H9 (cell line): ENCODE results near the gene KATNB1. TPM values are rescaled to one million over a fixed set of nuclear protein-coding genes. Genes with fewer than 3 reads are reported as not detected.

Source experiments
- DNase-seq: peaks from one replicate; pipeline ENCODE4 v3.0.0-alpha.2; 2017
- H2AFZ ChIP-seq: one replicate; pipeline ENCODE4 v1.6.1; 2013; ENCODE audit warnings: mild to moderate bottlenecking, low read length, control low read depth, moderate library complexity
- H2AK5ac ChIP-seq: 2 replicates; pipeline ENCODE4 v1.6.1; 2013; ENCODE audit warnings: low read length, control low read depth, mixed read lengths; ENCODE audit not compliant: insufficient read length
- H2BK120ac ChIP-seq: one replicate; pipeline ENCODE4 v1.6.1; 2013; ENCODE audit warnings: low read depth, mild to moderate bottlenecking, low read length, control low read depth, inconsistent platforms; ENCODE audit not compliant: poor library complexity, severe bottlenecking
- H2BK12ac ChIP-seq: 2 replicates; pipeline ENCODE4 v1.6.1; 2013; ENCODE audit warnings: low read length, control low read depth, mixed read lengths, low read depth; ENCODE audit not compliant: insufficient read length
- H2BK15ac ChIP-seq: 2 replicates; pipeline ENCODE4 v1.6.1; 2013; ENCODE audit warnings: low read depth, low read length, control low read depth
- H2BK20ac ChIP-seq: one replicate; pipeline ENCODE4 v1.6.1; 2013; ENCODE audit warnings: low read depth, mild to moderate bottlenecking, low read length, control low read depth, inconsistent platforms; ENCODE audit not compliant: poor library complexity, severe bottlenecking
- H2BK5ac ChIP-seq: 2 replicates; pipeline ENCODE4 v1.6.1; 2013; ENCODE audit warnings: low read length, control low read depth, mixed read lengths; ENCODE audit not compliant: insufficient read length
- H3K14ac ChIP-seq: 2 replicates; pipeline ENCODE4 v1.6.1; 2013; ENCODE audit warnings: low read length, control low read depth; ENCODE audit not compliant: insufficient read depth
- H3K18ac ChIP-seq: 2 replicates; pipeline ENCODE4 v1.6.1; 2013; ENCODE audit warnings: low read depth, mild to moderate bottlenecking, mixed read lengths, low read length, control low read depth; ENCODE audit not compliant: insufficient read length
- H3K23ac ChIP-seq: 2 replicates; pipeline ENCODE4 v1.6.1; 2013; ENCODE audit warnings: low read length, control low read depth, mixed read lengths, low read depth; ENCODE audit not compliant: insufficient read length
- H3K23me2 ChIP-seq: 2 replicates; pipeline ENCODE4 v1.6.1; 2013; ENCODE audit warnings: low read depth, mild to moderate bottlenecking, mixed read lengths, low read length, control low read depth; ENCODE audit not compliant: insufficient read length, poor library complexity, severe bottlenecking
- H3K27ac ChIP-seq: 2 replicates; pipeline ENCODE4 v1.5.1; 2013; ENCODE audit warnings: low read length, control low read depth, mixed read lengths, low read depth; ENCODE audit not compliant: insufficient read length
- H3K27me3 ChIP-seq: 2 replicates; pipeline ENCODE4 v1.6.1; 2013; ENCODE audit warnings: low read length, control low read depth, inconsistent platforms; ENCODE audit not compliant: insufficient read depth
- H3K4ac ChIP-seq: 2 replicates; pipeline ENCODE4 v1.6.1; 2013; ENCODE audit warnings: low read depth, mild to moderate bottlenecking, control low read depth, inconsistent platforms, low read length, moderate library complexity
- H3K4me1 ChIP-seq: 2 replicates; pipeline ENCODE4 v1.6.1; 2013; ENCODE audit warnings: low read length, control low read depth, inconsistent platforms; ENCODE audit not compliant: insufficient read depth
- H3K4me2 ChIP-seq: 2 replicates; pipeline ENCODE4 v1.6.1; 2013; ENCODE audit warnings: low read length, control low read depth, mixed read lengths; ENCODE audit not compliant: insufficient read length, insufficient read depth
- H3K56ac ChIP-seq: 2 replicates; pipeline ENCODE4 v1.6.1; 2013; ENCODE audit warnings: low read depth, mild to moderate bottlenecking, mixed read lengths, low read length, control low read depth; ENCODE audit not compliant: insufficient read length
- H3K79me1 ChIP-seq: 2 replicates; pipeline ENCODE4 v1.6.1; 2013; ENCODE audit warnings: low read depth, mild to moderate bottlenecking, moderate library complexity, low read length, control low read depth, inconsistent platforms; ENCODE audit not compliant: insufficient read depth, poor library complexity, severe bottlenecking
- H3K79me2 ChIP-seq: 2 replicates; pipeline ENCODE4 v1.6.1; 2013; ENCODE audit warnings: low read length, control low read depth, inconsistent platforms; ENCODE audit not compliant: insufficient read depth
- H3K9ac ChIP-seq: 2 replicates; pipeline ENCODE4 v1.6.1; 2013; ENCODE audit warnings: low read length, control low read depth, mixed read lengths; ENCODE audit not compliant: insufficient read length; ENCODE audit errors: extremely low read depth
- H3K9me3 ChIP-seq: one replicate; pipeline ENCODE4 v1.6.1; 2013; ENCODE audit warnings: low read depth, low read length, inconsistent platforms; ENCODE audit not compliant: control insufficient read depth
- H3T11ph ChIP-seq: one replicate; pipeline ENCODE4 v1.6.1; 2013; ENCODE audit warnings: mild to moderate bottlenecking, low read length, control low read depth, inconsistent platforms
- H4K20me1 ChIP-seq: one replicate; pipeline ENCODE4 v1.6.1; 2013; ENCODE audit not compliant: control insufficient read depth, insufficient read length, insufficient read depth
- H4K5ac ChIP-seq: 2 replicates; pipeline ENCODE4 v1.6.1; 2013; ENCODE audit warnings: low read depth, mild to moderate bottlenecking, mixed read lengths, low read length, control low read depth; ENCODE audit not compliant: insufficient read length
- H4K8ac ChIP-seq: replicated peaks from 2 replicates; pipeline ENCODE4 v1.6.1; 2013; ENCODE audit warnings: low read length, control low read depth, mixed read lengths, low read depth; ENCODE audit not compliant: insufficient read length
- H4K91ac ChIP-seq: 2 replicates; pipeline ENCODE4 v1.6.1; 2013; ENCODE audit warnings: low read depth, mild to moderate bottlenecking, moderate library complexity, mixed read lengths, low read length, control low read depth; ENCODE audit not compliant: insufficient read length
- H3K27ac Mint-ChIP-seq, 3 experiments: 2 replicates in 2 of 3; 3 replicates in 1 of 3; pipeline ENCODE4 v1.8.0; 2020 to 2021; ENCODE audit warnings: mixed read lengths in 3 of 3, mild to moderate bottlenecking in 1 of 3, moderate library complexity in 1 of 3
- H3K27me3 Mint-ChIP-seq: 2 replicates; pipeline ENCODE4 v1.8.0; 2021; ENCODE audit warnings: low read depth, mild to moderate bottlenecking, moderate library complexity, mixed read lengths
- H3K36me3 Mint-ChIP-seq, 3 experiments: 2 replicates in 2 of 3; 3 replicates in 1 of 3; pipeline ENCODE4 v1.8.0; 2020 to 2021; ENCODE audit warnings: low read depth in 3 of 3, mixed read lengths in 3 of 3; ENCODE audit not compliant: insufficient read depth in 1 of 3
- H3K4me1 Mint-ChIP-seq, 2 experiments: 2 replicates each; pipeline ENCODE4 v1.8.0; 2020; ENCODE audit warnings: mixed read lengths in 2 of 2
- H3K4me3 Mint-ChIP-seq, 2 experiments: 2 replicates in 1 of 2; 3 replicates in 1 of 2; pipeline ENCODE4 v1.8.0; 2020 to 2021; ENCODE audit warnings: mild to moderate bottlenecking in 2 of 2, mixed read lengths in 2 of 2, moderate library complexity in 1 of 2
- H3K9me3 Mint-ChIP-seq, 2 experiments: 2 replicates in 1 of 2; 3 replicates in 1 of 2; pipeline ENCODE4 v1.8.0; 2020; ENCODE audit warnings: mild to moderate bottlenecking in 2 of 2, mixed read lengths in 2 of 2, moderate library complexity in 1 of 2
- WGBS: extraction: QIAGEN DNeasy Blood & Tissue Kit; methylation state at CpG from one replicate; pipeline ENCODE4 v1.1.7; 2013; ENCODE audit warnings: missing lambda C conversion rate, low lambda C conversion rate, mixed read lengths; ENCODE audit not compliant: insufficient read length; ENCODE audit errors: extremely low coverage; 5-methylcytosine and 5-hydroxymethylcytosine counted together
- total RNA-seq: library from RNA; stranded (reverse); gene quantifications from 2 replicates; pipeline ENCODE4 v1.2.1, GENCODE V29; 2021
- TF ChIP-seq, protein P1 (sequence below): fragments of 200-600 bp; sonication (generic); conservative IDR thresholded peaks from 3 replicates; pipeline ENCODE4 v1.8.0; 2021; ENCODE audit warnings: antibody characterized with exemption, mild to moderate bottlenecking

Gene KATNB1
- total RNA-seq, 1 experiment from 2014 or later, result 29.9 TPM

DNA sequence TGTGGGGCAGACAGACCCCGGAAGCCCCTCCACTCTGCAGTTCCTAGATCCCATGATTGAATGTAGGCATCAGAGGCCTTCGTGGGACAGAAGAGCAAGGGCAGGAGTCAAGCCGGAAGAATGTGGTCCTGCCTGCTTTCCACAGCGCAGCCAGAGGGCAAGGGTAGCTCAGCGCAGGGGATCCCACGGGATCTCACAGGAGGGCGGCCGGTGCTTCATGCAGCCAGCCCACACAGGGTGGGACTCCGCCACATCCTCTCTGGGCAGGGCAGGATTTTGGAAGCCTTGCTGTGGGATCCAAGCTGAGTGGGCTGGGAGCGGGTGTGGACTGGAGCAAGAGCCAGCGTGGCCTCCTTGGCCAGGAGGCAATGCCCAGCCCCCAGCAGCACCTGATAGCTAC lies 13.0 kb downstream of the KATNB1 start:
- H3K4me2 ChIP-seq, result no peak overlapping the region
- H2AK5ac ChIP-seq, result no peak overlapping the region
- H3K23ac ChIP-seq, result no peak overlapping the region
- no peak overlapping the region for H3K9ac ChIP-seq
- H3K27me3 Mint-ChIP-seq, result no peaks in the 10 kb centered on the region; the same call in 1 of the 2 replicates
- H2BK20ac ChIP-seq, result no peak overlapping the region
- no peak overlapping the region; the same call in 1 of the 2 replicates for H3K14ac ChIP-seq
- no peaks in the 10 kb centered on the region for H4K20me1 ChIP-seq
- no peaks in the 10 kb centered on the region for H3K4me1 ChIP-seq
- no peak overlapping the region for H4K91ac ChIP-seq
- H4K5ac ChIP-seq, result no peak overlapping the region
- H3K36me3 Mint-ChIP-seq, result peaks cover 4 to 12% (median 8%) of the 10 kb centered on the region in 3 experiments; a peak in 4 of 7 replicates
- no peak overlapping the region for H4K8ac ChIP-seq
- H3K9me3 ChIP-seq, result no peaks in the 10 kb centered on the region
- H2BK5ac ChIP-seq, result no peak overlapping the region
- H2BK12ac ChIP-seq, result no peak overlapping the region
- no peak overlapping the region for H2AFZ ChIP-seq
- no peaks in the 10 kb centered on the region for H3K4me1 Mint-ChIP-seq
- H3K4me3 Mint-ChIP-seq, result no peak overlapping the region
- peak; percentile 18 for DNase-seq
- WGBS, result no CpG with 5 or more reads among the region's 11 CpGs
- no peak overlapping the region for H3K4ac ChIP-seq
- no peaks in the 10 kb centered on the region for H3K9me3 Mint-ChIP-seq
- no peak overlapping the region for H3T11ph ChIP-seq
- H3K27ac Mint-ChIP-seq, result no peak overlapping the region; a peak in 1 of 7 replicates
- H3K23me2 ChIP-seq, result no peaks in the 10 kb centered on the region
- no peak overlapping the region for H2BK120ac ChIP-seq
- no peak overlapping the region for H2BK15ac ChIP-seq
- TF ChIP-seq, protein P1, sequence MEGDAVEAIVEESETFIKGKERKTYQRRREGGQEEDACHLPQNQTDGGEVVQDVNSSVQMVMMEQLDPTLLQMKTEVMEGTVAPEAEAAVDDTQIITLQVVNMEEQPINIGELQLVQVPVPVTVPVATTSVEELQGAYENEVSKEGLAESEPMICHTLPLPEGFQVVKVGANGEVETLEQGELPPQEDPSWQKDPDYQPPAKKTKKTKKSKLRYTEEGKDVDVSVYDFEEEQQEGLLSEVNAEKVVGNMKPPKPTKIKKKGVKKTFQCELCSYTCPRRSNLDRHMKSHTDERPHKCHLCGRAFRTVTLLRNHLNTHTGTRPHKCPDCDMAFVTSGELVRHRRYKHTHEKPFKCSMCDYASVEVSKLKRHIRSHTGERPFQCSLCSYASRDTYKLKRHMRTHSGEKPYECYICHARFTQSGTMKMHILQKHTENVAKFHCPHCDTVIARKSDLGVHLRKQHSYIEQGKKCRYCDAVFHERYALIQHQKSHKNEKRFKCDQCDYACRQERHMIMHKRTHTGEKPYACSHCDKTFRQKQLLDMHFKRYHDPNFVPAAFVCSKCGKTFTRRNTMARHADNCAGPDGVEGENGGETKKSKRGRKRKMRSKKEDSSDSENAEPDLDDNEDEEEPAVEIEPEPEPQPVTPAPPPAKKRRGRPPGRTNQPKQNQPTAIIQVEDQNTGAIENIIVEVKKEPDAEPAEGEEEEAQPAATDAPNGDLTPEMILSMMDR, result no peak
- H3K79me1 ChIP-seq, result no peaks in the 10 kb centered on the region
- H3K56ac ChIP-seq, result no peak overlapping the region
- no peaks in the 10 kb centered on the region for H3K79me2 ChIP-seq
- no peak overlapping the region for H3K18ac ChIP-seq
- no peak overlapping the region for H3K27ac ChIP-seq
- H3K27me3 ChIP-seq, result no peaks in the 10 kb centered on the region
